K562 (cell line): ENCODE measurements around the gene BAK1. TPM values are rescaled to one million over a fixed set of nuclear protein-coding genes. Genes with fewer than 3 reads are reported as not detected.

Source experiments
- BRD9 ChIP-seq: fragments of 450-650 bp; IDR thresholded peaks from 2 replicates; pipeline ENCODE4 v1.6.1; 2018; ENCODE audit warnings: low read depth; ENCODE audit not compliant: partially characterized antibody
- CBX2 ChIP-seq: fragments of 200-600 bp; sonication (generic); IDR thresholded peaks from one replicate; pipeline ENCODE4 v1.6.1; 2012; ENCODE audit warnings: mild to moderate bottlenecking, low read length, inconsistent platforms; ENCODE audit not compliant: insufficient read depth, poor library complexity, severe bottlenecking
- GABPB2 ChIP-seq: fragments of 250-450 bp; sonication (Bioruptor Pico); conservative IDR thresholded peaks from 2 replicates; pipeline ENCODE4 v1.5.1; 2021; ENCODE audit warnings: mild to moderate bottlenecking
- L3MBTL2 ChIP-seq: fragments of 450-650 bp; IDR thresholded peaks from 2 replicates; pipeline ENCODE4 v1.6.1; 2016; ENCODE audit warnings: mild to moderate bottlenecking, moderate library complexity
- NR3C1 ChIP-seq: sonication (generic); formaldehyde crosslinking; IDR thresholded peaks from 2 replicates; pipeline ENCODE4 v1.8.1; 2022; ENCODE audit warnings: missing genetic modification reagents
- PURB ChIP-seq: sonication (generic); formaldehyde crosslinking; IDR thresholded peaks from 2 replicates; pipeline ENCODE4 v1.9.0; 2021; ENCODE audit warnings: low read depth, mild to moderate bottlenecking, missing genetic modification reagents
- RFX7 ChIP-seq: fragments of 250-450 bp; sonication (Bioruptor Pico); IDR thresholded peaks from 2 replicates; pipeline ENCODE4 v1.5.1; 2021; ENCODE audit warnings: mild to moderate bottlenecking
- SMARCE1 ChIP-seq: fragments of 450-650 bp; IDR thresholded peaks from 2 replicates; pipeline ENCODE4 v1.7.1; 2016; ENCODE audit warnings: mild to moderate bottlenecking
- ZNF699 ChIP-seq: fragments of 250-450 bp; sonication (Bioruptor Pico); IDR thresholded peaks from 2 replicates; pipeline ENCODE4 v1.8.0; 2021; ENCODE audit warnings: mild to moderate bottlenecking, moderate library complexity; ENCODE audit not compliant: insufficient replicate concordance
- ZNF76 ChIP-seq: fragments of 250-450 bp; sonication (Bioruptor Pico); IDR thresholded peaks from 2 replicates; pipeline ENCODE4 v1.4.0; 2020; ENCODE audit warnings: mild to moderate bottlenecking, moderate library complexity, borderline replicate concordance
- polyA plus RNA-seq, 8 experiments: library from polyadenylated mRNA; depleted of rRNA in 4 of 8; stranded (reverse) in 5 of 8; unstranded in 3 of 8; fragments of >200 nt; fragmentation: Nextera tagmentation in 2 of 8; fragmentation: Illumina TruSeq in 1 of 8; extraction: Ambion mirVana in 2 of 8; extraction: Trizol in 1 of 8; gene quantifications; 2 replicates each; pipeline versions ENCODE4 v1.2.1 to v1.2.3, GENCODE V29; 2011 to 2014; ENCODE audit warnings: inconsistent platforms in 1 of 8, missing spikeins in 1 of 8
- total RNA-seq, 7 experiments: library from RNA; depleted of rRNA in 6 of 7; stranded (reverse); fragments of >200 nt in 6 of 7; fragmentation: Illumina TruSeq in 2 of 7; extraction: Trizol in 2 of 7; gene quantifications; 2 replicates each; pipeline versions ENCODE4 v1.2.1 to v1.2.3, GENCODE V29; 2011 to 2021; ENCODE audit warnings: low replicate concordance in 1 of 7
- TF ChIP-seq, protein P1 (sequence below): fragments of 450-650 bp; IDR thresholded peaks from 2 replicates; pipeline ENCODE4 v1.6.1; 2017; ENCODE audit warnings: antibody characterized with exemption, mild to moderate bottlenecking
- TF ChIP-seq, protein P2 (sequence below): fragments of 450-650 bp; formaldehyde crosslinking; IDR thresholded peaks from 2 replicates; pipeline ENCODE4 v1.4.0; 2022; ENCODE audit warnings: missing genetic modification characterization
- TF ChIP-seq, protein P3 (sequence below): IDR thresholded peaks from 2 replicates; pipeline ENCODE4 v1.6.1; 2016; ENCODE audit warnings: missing genetic modification characterization, missing compliant biosample characterization
- TF ChIP-seq, protein P4 (sequence below): fragments of 450-650 bp; formaldehyde crosslinking; IDR thresholded peaks from 2 replicates; pipeline ENCODE4 v1.4.0; 2020; ENCODE audit warnings: mild to moderate bottlenecking
- TF ChIP-seq, protein P5 (sequence below): IDR thresholded peaks from 3 replicates; pipeline ENCODE4 v1.6.1; 2011; ENCODE audit warnings: borderline replicate concordance, mild to moderate bottlenecking; ENCODE audit not compliant: insufficient read length, insufficient read depth
- TF ChIP-seq, protein P6 (sequence below): conservative IDR thresholded peaks from 2 replicates; pipeline ENCODE4 v1.6.1; 2011; ENCODE audit warnings: low read depth, mild to moderate bottlenecking, low read length; ENCODE audit not compliant: control insufficient read depth

Gene BAK1
- total and polyA plus RNA-seq, 9 of the 15 experiments (the other 6 are each of a cell fraction or from before 2014, with no cell fraction given): 5.4 to 30.7 (median 18.9) TPM

DNA sequence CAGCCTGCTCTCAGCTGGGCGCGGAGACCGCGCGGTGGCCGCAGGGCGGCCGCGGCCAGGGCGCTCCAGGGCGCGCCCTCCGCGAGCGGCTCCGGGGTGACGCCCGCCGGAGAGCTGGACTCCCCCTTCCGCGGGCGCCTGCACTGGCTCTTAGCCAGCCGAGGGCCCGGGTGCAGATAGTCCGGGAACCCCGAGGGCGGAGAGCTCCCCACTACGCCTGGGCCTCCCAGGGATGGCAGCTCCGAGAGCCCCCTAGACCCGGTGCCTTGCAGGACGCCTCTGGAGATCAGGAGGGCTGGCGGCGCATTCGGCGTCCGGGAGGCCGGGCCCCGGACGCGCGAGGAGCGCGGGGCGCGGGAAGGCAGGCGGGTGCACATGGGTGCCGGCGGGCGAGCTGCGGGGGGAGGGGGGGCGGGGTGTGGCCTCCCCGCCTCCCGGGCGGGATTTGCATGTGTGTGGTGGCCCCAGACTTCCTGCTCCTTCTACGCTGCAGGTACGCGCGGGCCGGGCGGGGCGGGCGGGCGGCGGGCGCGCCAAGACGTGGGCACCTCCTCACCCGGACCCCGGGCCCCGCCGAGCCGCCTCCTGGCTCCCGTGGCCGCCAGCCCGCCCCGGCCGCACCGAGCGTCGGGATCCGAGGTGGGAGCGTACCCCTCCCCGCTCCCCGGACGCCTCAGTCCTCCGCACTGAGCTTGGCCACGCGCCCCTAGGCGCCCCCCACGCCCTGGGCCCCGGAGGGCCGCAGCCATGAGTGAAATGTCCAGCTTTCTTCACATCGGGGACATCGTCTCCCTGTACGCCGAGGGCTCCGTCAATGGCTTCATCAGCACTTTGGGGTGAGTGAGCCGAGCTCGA is 41.0 kb upstream of the BAK1 start, which contains the start of gene ITPR3 (continued):
- TF ChIP-seq RFX7: no peak
- TF ChIP-seq ZNF76: no peak
- TF ChIP-seq, protein P1, sequence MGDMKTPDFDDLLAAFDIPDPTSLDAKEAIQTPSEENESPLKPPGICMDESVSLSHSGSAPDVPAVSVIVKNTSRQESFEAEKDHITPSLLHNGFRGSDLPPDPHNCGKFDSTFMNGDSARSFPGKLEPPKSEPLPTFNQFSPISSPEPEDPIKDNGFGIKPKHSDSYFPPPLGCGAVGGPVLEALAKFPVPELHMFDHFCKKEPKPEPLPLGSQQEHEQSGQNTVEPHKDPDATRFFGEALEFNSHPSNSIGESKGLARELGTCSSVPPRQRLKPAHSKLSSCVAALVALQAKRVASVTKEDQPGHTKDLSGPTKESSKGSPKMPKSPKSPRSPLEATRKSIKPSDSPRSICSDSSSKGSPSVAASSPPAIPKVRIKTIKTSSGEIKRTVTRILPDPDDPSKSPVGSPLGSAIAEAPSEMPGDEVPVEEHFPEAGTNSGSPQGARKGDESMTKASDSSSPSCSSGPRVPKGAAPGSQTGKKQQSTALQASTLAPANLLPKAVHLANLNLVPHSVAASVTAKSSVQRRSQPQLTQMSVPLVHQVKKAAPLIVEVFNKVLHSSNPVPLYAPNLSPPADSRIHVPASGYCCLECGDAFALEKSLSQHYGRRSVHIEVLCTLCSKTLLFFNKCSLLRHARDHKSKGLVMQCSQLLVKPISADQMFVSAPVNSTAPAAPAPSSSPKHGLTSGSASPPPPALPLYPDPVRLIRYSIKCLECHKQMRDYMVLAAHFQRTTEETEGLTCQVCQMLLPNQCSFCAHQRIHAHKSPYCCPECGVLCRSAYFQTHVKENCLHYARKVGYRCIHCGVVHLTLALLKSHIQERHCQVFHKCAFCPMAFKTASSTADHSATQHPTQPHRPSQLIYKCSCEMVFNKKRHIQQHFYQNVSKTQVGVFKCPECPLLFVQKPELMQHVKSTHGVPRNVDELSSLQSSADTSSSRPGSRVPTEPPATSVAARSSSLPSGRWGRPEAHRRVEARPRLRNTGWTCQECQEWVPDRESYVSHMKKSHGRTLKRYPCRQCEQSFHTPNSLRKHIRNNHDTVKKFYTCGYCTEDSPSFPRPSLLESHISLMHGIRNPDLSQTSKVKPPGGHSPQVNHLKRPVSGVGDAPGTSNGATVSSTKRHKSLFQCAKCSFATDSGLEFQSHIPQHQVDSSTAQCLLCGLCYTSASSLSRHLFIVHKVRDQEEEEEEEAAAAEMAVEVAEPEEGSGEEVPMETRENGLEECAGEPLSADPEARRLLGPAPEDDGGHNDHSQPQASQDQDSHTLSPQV: 0 out of 2 replicates have a peak, but pooled peaks have one; percentile 28
- TF ChIP-seq SMARCE1: no peak
- TF ChIP-seq, protein P2, sequence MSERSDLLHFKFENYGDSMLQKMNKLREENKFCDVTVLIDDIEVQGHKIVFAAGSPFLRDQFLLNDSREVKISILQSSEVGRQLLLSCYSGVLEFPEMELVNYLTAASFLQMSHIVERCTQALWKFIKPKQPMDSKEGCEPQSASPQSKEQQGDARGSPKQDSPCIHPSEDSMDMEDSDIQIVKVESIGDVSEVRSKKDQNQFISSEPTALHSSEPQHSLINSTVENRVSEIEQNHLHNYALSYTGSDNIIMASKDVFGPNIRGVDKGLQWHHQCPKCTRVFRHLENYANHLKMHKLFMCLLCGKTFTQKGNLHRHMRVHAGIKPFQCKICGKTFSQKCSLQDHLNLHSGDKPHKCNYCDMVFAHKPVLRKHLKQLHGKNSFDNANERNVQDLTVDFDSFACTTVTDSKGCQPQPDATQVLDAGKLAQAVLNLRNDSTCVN: no peak
- TF ChIP-seq, protein P3, sequence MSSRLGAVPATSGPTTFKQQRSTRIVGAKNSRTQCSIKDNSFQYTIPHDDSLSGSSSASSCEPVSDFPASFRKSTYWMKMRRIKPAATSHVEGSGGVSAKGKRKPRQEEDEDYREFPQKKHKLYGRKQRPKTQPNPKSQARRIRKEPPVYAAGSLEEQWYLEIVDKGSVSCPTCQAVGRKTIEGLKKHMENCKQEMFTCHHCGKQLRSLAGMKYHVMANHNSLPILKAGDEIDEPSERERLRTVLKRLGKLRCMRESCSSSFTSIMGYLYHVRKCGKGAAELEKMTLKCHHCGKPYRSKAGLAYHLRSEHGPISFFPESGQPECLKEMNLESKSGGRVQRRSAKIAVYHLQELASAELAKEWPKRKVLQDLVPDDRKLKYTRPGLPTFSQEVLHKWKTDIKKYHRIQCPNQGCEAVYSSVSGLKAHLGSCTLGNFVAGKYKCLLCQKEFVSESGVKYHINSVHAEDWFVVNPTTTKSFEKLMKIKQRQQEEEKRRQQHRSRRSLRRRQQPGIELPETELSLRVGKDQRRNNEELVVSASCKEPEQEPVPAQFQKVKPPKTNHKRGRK: no peak
- TF ChIP-seq, protein P4, sequence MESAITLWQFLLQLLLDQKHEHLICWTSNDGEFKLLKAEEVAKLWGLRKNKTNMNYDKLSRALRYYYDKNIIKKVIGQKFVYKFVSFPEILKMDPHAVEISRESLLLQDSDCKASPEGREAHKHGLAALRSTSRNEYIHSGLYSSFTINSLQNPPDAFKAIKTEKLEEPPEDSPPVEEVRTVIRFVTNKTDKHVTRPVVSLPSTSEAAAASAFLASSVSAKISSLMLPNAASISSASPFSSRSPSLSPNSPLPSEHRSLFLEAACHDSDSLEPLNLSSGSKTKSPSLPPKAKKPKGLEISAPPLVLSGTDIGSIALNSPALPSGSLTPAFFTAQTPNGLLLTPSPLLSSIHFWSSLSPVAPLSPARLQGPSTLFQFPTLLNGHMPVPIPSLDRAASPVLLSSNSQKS (CRISPR knock-in tag): no peak
- TF ChIP-seq NR3C1: no peak
- TF ChIP-seq, protein P5, sequence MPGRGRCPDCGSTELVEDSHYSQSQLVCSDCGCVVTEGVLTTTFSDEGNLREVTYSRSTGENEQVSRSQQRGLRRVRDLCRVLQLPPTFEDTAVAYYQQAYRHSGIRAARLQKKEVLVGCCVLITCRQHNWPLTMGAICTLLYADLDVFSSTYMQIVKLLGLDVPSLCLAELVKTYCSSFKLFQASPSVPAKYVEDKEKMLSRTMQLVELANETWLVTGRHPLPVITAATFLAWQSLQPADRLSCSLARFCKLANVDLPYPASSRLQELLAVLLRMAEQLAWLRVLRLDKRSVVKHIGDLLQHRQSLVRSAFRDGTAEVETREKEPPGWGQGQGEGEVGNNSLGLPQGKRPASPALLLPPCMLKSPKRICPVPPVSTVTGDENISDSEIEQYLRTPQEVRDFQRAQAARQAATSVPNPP: no peak
- peak; percentile 94 for TF ChIP-seq L3MBTL2
- no peak for TF ChIP-seq BRD9
- no peak for TF ChIP-seq CBX2
- no peak for TF ChIP-seq GABPB2
- TF ChIP-seq, protein P6, sequence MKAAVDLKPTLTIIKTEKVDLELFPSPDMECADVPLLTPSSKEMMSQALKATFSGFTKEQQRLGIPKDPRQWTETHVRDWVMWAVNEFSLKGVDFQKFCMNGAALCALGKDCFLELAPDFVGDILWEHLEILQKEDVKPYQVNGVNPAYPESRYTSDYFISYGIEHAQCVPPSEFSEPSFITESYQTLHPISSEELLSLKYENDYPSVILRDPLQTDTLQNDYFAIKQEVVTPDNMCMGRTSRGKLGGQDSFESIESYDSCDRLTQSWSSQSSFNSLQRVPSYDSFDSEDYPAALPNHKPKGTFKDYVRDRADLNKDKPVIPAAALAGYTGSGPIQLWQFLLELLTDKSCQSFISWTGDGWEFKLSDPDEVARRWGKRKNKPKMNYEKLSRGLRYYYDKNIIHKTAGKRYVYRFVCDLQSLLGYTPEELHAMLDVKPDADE: peak; percentile 74; the same call in 1 of the 2 replicates
- TF ChIP-seq PURB: no peak
- TF ChIP-seq ZNF699 (CRISPR knock-in tag): no peak
